ENCODE measurements around the gene ZNF3. TPM values are rescaled to one million over a fixed set of nuclear protein-coding genes. Genes with fewer than 3 reads are reported as not detected.

Gene ZNF3
- total RNA-seq, 1 donor from 2014 or later, result 12.9 TPM

- H3K27me3 ChIP-seq (ENCODE audit: low read depth), result no peaks in the 10 kb centered on the region
- H3K4me3 ChIP-seq, result peak overlapping the region; percentile 89
- H3K36me3 ChIP-seq, result peaks cover 66% of the 10 kb centered on the region
- H3K27ac ChIP-seq (replicated peaks), result no peak overlapping the region
- no peaks in the 10 kb centered on the region for H3K9me3 ChIP-seq (replicated peaks)
- peaks cover 37% of the 10 kb centered on the region for H3K4me1 ChIP-seq
- intact Hi-C loops (cut with micrococcal nuclease), result no loop called here
- DNase-seq, result no peak
- no peak for TF ChIP-seq CTCF (IDR thresholded peaks at IDR 0.05; ENCODE audit: borderline replicate concordance)
These were observed 17.9 kb upstream of the ZNF3 start for GRCh38 chr7:100099452-100099851.

GRCh38 chr7:100098913-100099312, 17.4 kb upstream of the ZNF3 start:
- no peak for DNase-seq
- H3K27me3 ChIP-seq (ENCODE audit: low read depth), result no peaks in the 10 kb centered on the region
- H3K9me3 ChIP-seq (replicated peaks), result no peaks in the 10 kb centered on the region
- no peak overlapping the region for H3K27ac ChIP-seq (replicated peaks)
- intact Hi-C loops (cut with micrococcal nuclease), result no loop called here
- H3K36me3 ChIP-seq, result peaks cover 69% of the 10 kb centered on the region
- no peak for TF ChIP-seq CTCF (IDR thresholded peaks at IDR 0.05; ENCODE audit: borderline replicate concordance)
- H3K4me1 ChIP-seq, result peaks cover 38% of the 10 kb centered on the region
- no peak overlapping the region for H3K4me3 ChIP-seq

- DNase-seq, result no peak
- H3K27ac ChIP-seq (replicated peaks), result no peak overlapping the region
- peaks cover 88% of the 10 kb centered on the region for H3K36me3 ChIP-seq
- no peaks in the 10 kb centered on the region for H3K9me3 ChIP-seq (replicated peaks)
- H3K4me3 ChIP-seq, result no peak overlapping the region
- TF ChIP-seq CTCF (IDR thresholded peaks at IDR 0.05; ENCODE audit: borderline replicate concordance), result no peak
- H3K27me3 ChIP-seq (ENCODE audit: low read depth), result no peaks in the 10 kb centered on the region
- intact Hi-C loops (cut with micrococcal nuclease), result no loop called here
- peaks cover 30% of the 10 kb centered on the region for H3K4me1 ChIP-seq
These were observed 14.2 kb upstream of the ZNF3 start for GRCh38 chr7:100095704-100096103.

GRCh38 chr7:100095289-100095688, 13.8 kb upstream of the ZNF3 start:
- H3K27me3 ChIP-seq (ENCODE audit: low read depth), result no peaks in the 10 kb centered on the region
- no peak overlapping the region for H3K27ac ChIP-seq (replicated peaks)
- DNase-seq, result no peak
- peaks cover 92% of the 10 kb centered on the region for H3K36me3 ChIP-seq
- TF ChIP-seq CTCF (IDR thresholded peaks at IDR 0.05; ENCODE audit: borderline replicate concordance), result no peak
- no peaks in the 10 kb centered on the region for H3K9me3 ChIP-seq (replicated peaks)
- H3K4me1 ChIP-seq, result peaks cover 26% of the 10 kb centered on the region
- intact Hi-C loops (cut with micrococcal nuclease), result no loop called here
- H3K4me3 ChIP-seq, result no peak overlapping the region

GRCh38 chr7:100093925-100094486, 12.5 kb upstream of the ZNF3 start:
- DNase-seq, result no peak
- H3K4me3 ChIP-seq, result no peak overlapping the region
- H3K4me1 ChIP-seq, result peaks cover 25% of the 10 kb centered on the region
- intact Hi-C loops (cut with micrococcal nuclease), result no loop called here
- H3K9me3 ChIP-seq (replicated peaks), result no peaks in the 10 kb centered on the region
- TF ChIP-seq CTCF (IDR thresholded peaks at IDR 0.05; ENCODE audit: borderline replicate concordance), result no peak
- peaks cover 88% of the 10 kb centered on the region for H3K36me3 ChIP-seq
- no peak overlapping the region for H3K27ac ChIP-seq (replicated peaks)
- no peaks in the 10 kb centered on the region for H3K27me3 ChIP-seq (ENCODE audit: low read depth)
